Neuron (in vitro differentiated cells): Measurements from ENCODE around the gene EMB.
"Not testable (repeated sequence)": the region's sequence is repeated elsewhere in the genome, so short reads cannot be mapped to it uniquely, and the experiment has no call there.

Source experiments
- H2AFZ ChIP-seq: one replicate; pipeline ENCODE4 v1.6.1; 2013; ENCODE audit warnings: low read depth, mild to moderate bottlenecking, inconsistent platforms, low read length, moderate library complexity
- H3K27me3 ChIP-seq: one replicate; pipeline ENCODE4 v1.6.1; 2013; ENCODE audit warnings: low read length; ENCODE audit not compliant: insufficient read depth
- H3K36me3 ChIP-seq: one replicate; pipeline ENCODE4 v1.6.1; 2013; ENCODE audit warnings: low read length; ENCODE audit not compliant: insufficient read depth
- H3K4me1 ChIP-seq: one replicate; pipeline ENCODE4 v1.6.1; 2013; ENCODE audit warnings: low read length; ENCODE audit not compliant: insufficient read depth
- H3K4me3 ChIP-seq: 2 replicates; pipeline ENCODE4 v1.5.1; 2013; ENCODE audit warnings: mild to moderate bottlenecking, low read length, moderate library complexity
- H3K9me3 ChIP-seq: one replicate; pipeline ENCODE4 v1.6.1; 2013; ENCODE audit warnings: low read length

EMB gene

DNA sequence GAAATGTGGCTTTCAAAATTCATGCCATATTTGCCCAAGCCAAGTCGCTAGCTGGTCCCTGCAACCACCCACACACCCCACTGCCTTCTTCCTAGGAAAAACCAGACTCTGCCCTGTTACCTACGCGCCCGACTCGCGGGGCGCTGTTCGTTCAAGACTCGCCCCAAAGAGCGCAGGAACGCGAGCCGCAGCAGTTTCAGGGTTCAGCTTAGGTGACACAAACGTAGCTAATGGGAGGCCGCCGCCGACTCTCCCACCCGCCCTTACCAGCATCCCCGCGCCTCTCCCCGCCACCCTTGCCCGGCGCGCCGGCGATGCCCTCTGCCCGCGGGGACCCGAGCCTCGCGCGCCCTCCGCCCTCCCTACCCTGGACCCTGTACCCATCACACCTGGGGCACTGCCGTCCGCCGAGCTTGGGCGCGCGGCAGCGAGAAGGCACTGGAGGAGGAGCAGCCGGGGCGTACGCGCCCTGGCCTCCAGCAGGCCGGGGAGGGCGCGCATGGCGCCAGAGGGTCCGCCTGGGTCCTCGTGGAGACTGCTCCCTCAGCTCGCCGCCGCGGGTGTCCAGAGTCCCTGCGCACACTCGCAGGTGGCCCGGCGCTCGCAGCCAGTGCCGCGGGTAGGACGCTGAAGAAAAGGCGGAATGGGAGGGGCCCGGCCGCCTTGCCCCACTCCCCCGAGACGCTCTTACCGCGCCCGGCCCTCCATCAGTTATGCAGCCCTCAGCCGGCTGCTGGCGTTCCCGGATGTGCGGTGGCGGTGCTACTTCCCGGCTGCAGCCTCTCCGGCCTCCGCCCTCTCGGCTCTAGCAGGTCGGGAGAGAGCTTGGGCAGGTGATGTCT lies at the start of gene EMB:
Gene EMB (minus strand): TSS at position 638 of the 842 bp plus-strand sequence. CDS start 137 bp downstream, at position 501.
- peak within 1 kb of the TSS; percentile 64 for H3K4me3 ChIP-seq
- peak within 1 kb of the TSS; percentile 100 for H2AFZ ChIP-seq
- H3K27me3 ChIP-seq = no peaks in the 10 kb centered on the region
- H3K36me3 ChIP-seq = no peaks in the 10 kb centered on the region
- H3K4me1 ChIP-seq = peaks cover 5% of the 10 kb centered on the region
- no peaks in the 10 kb centered on the region for H3K9me3 ChIP-seq

- not testable (repeated sequence) for H3K27me3 ChIP-seq
These were observed 48.4 kb upstream of the EMB start for GRCh38 chr5:50489491-50489890.

DNA sequence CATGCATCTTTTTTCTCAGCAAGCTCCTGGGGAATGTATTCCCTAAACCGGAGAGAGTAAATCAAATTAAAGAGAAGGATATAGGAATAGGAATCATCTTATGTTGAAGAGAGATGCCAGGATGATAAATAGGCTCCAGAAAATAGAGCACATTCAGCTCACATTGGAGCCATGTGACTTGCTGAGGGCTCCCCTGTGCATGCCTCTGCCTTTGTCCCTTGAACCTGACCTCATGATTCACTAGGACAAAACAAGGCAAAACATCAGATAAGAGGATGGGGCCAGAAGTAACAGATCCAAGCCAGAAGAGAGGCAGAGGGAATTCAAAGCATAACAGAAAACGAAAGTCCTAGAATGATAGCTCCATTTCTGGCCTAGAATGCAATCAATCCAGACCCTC lies 37.7 kb upstream of the EMB start:
- not testable (repeated sequence) for H2AFZ ChIP-seq, H3K4me1 ChIP-seq

More at GRCh38 chr5:50489491-50489890, 48.4 kb upstream of the EMB start:
- not testable (repeated sequence) for H2AFZ ChIP-seq, H3K9me3 ChIP-seq, H3K4me1 ChIP-seq, H3K36me3 ChIP-seq, H3K4me3 ChIP-seq

GRCh38 chr5:50476549-50476948 lies 35.5 kb upstream of the EMB start:
- Histone ChIP-seq H3K27me3 (no peaks in the 10 kb centered on the region), H2AFZ (no peak overlapping the region), H3K9me3 (no peaks in the 10 kb centered on the region), H3K36me3 (no peaks in the 10 kb centered on the region), H3K4me1 (peaks cover 9% of the 10 kb centered on the region), H3K4me3 (no peak overlapping the region)

More for the DNA sequence above, 37.7 kb upstream of the EMB start:
- H3K9me3 ChIP-seq, H3K4me3 ChIP-seq, H3K36me3 ChIP-seq, H3K27me3 ChIP-seq: not testable (repeated sequence)

DNA sequence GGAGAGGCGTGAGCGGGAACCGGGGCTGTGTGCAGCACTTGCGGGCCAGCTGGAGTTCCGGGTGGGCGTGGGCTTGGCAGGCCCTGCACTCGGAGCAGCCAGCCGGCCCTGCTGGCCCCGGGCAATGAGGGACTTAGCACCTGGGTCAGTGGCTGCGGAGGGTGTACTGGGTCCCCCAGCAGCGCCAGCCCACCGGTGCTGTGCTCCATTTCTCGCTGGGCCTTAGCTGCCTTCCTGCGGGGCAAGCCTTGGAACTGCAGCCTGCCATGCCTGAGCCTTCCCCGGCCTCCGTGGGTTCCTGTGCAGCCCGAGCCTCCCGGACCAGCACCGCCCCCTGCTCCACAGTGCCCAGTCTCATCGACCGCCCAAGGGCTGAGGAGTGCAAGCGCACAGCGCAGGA lies 23.9 kb upstream of the EMB start:
- not testable (repeated sequence) for H3K9me3 ChIP-seq, H3K4me3 ChIP-seq, H3K4me1 ChIP-seq, H2AFZ ChIP-seq, H3K27me3 ChIP-seq, H3K36me3 ChIP-seq

- Histone ChIP-seq H3K27me3 (no peaks in the 10 kb centered on the region), H2AFZ (no peak overlapping the region), H3K9me3 (no peaks in the 10 kb centered on the region), H3K36me3 (no peaks in the 10 kb centered on the region), H3K4me3 (no peak overlapping the region), H3K4me1 (no peaks in the 10 kb centered on the region)
These were observed 22.6 kb upstream of the EMB start for GRCh38 chr5:50463726-50464125.

DNA sequence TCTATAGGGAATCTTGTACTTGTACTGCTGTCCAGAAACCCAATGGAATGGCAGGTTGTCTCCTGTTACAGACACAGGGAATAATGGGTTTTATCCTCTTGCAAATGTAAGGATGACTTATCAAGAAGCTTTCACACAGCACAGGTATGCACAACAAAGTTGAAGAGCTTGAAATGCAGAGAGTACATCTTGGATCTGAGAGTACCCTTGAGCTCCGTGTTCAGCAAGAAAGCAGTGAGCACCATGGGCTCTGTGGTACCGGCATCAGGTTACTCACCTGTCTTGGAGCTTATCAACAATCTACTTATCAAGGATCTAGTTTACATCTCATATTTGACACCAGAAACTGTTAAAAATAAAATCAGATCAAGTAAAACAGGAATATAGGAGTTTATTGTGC lies 22.0 kb upstream of the EMB start:
- H3K36me3 ChIP-seq = no peaks in the 10 kb centered on the region
- H3K27me3 ChIP-seq = no peaks in the 10 kb centered on the region
- H2AFZ ChIP-seq = no peak overlapping the region
- H3K4me1 ChIP-seq = no peaks in the 10 kb centered on the region
- no peaks in the 10 kb centered on the region for H3K9me3 ChIP-seq
- no peak overlapping the region for H3K4me3 ChIP-seq

- H3K27me3 ChIP-seq, H3K36me3 ChIP-seq, H3K4me3 ChIP-seq, H2AFZ ChIP-seq, H3K9me3 ChIP-seq, H3K4me1 ChIP-seq: not testable (repeated sequence)
These were observed 21.5 kb upstream of the EMB start for GRCh38 chr5:50462579-50462978.

DNA sequence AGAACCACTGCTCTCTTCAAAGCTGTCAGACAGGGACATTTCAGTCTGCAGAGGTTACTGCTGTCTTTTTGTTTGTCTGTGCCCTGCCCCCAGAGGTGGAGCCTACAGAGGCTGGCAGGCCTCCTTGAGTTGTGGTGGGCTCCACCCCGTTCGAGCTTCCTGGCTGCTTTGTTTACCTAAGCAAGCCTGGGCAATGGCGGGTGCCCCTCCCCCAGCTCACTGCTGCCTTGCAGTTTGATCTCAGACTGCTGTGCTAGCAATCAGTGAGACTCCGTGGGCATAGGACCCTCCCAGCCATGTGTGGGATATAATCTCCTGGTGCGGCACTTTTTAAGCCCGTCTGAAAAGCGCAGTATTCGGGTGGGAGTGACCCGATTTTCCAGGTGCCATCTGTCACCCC lies 17.3 kb upstream of the EMB start:
- H3K36me3 ChIP-seq, H3K4me3 ChIP-seq, H2AFZ ChIP-seq, H3K9me3 ChIP-seq, H3K27me3 ChIP-seq, H3K4me1 ChIP-seq: not testable (repeated sequence)

DNA sequence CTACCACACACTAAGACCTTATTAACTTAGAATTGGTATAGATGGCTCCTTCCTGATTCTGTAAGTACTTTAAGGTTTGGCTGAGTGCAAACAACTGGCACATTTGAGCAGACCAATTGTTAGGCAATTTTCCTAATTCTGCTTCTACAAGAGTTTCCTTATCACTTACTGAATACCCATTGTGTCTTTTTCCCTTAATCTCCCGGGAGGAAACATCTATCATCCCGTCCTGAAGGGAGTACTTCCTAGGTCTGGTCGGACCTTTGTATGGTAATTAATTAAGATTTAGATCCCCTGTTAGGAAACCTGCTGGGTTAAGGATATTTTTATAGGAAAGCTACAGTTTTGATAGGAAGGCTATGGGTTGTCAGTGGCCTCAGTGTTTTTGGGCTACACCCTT lies 8.2 kb upstream of the EMB start:
- not testable (repeated sequence) for H3K4me3 ChIP-seq, H3K36me3 ChIP-seq, H2AFZ ChIP-seq, H3K27me3 ChIP-seq, H3K9me3 ChIP-seq, H3K4me1 ChIP-seq

GRCh38 chr5:50447941-50448340 lies 6.9 kb upstream of the EMB start:
- Histone ChIP-seq H3K4me1 (no peaks in the 10 kb centered on the region), H2AFZ (no peak overlapping the region), H3K36me3 (no peaks in the 10 kb centered on the region), H3K9me3 (no peaks in the 10 kb centered on the region), H3K27me3 (no peaks in the 10 kb centered on the region), H3K4me3 (no peak overlapping the region)

- H3K36me3 ChIP-seq = no peaks in the 10 kb centered on the region
- H2AFZ ChIP-seq = no peak overlapping the region
- H3K27me3 ChIP-seq = no peaks in the 10 kb centered on the region
- H3K4me1 ChIP-seq = no peaks in the 10 kb centered on the region
- H3K9me3 ChIP-seq = no peaks in the 10 kb centered on the region
- H3K4me3 ChIP-seq = no peak overlapping the region
These were observed 6.1 kb upstream of the EMB start for GRCh38 chr5:50447228-50447627.

DNA sequence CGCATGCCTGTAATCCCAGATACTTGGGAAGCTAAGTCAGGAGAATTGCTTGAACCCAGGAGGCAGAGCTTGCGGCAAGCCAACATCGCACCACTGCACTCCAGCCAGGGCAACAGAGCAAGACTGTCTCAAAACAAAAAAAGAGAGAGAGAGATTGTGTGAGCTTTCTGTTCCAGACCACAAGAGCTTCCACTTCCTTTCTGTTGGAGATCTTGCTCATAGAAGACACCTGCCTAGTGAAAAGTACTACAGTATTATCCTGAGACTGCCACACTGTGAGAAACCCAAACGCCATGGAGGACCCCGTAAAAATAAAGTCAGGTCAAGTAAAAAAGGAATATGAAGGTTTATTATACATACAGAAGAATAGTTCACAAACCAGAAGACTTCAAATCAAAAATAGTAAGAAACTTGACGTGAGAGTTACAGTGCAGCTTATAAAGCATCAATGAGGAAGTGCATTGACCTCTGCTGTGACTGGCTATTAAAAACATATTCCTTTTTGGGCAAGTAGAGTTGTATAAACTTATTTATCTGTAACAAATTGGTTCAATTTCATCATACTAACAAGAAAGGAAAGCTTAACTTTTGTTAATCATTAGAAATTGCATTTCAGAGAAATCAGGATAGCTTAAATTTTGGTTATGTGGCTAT lies 4.3 kb upstream of the EMB start:
- Histone ChIP-seq H3K9me3 (no peaks in the 10 kb centered on the region), H3K4me3 (no peak overlapping the region), H2AFZ (no peak overlapping the region), H3K4me1 (peaks cover 5% of the 10 kb centered on the region), H3K27me3 (no peaks in the 10 kb centered on the region), H3K36me3 (no peaks in the 10 kb centered on the region)
